Adrenal gland (tissue), 12 donors: Measurements from ENCODE around the gene RETREG3. TPM values are rescaled to one million over a fixed set of nuclear protein-coding genes. Genes with fewer than 3 reads are reported as not detected.
A peak's percentile ranks its signal among the peaks of the same experiment; 100 is the strongest.

Experiments
- DNase-seq, 7 donors: peaks; one replicate each; pipeline ENCODE4 v3.0.0-alpha.2; 2019 to 2020
- H3K27ac ChIP-seq, 5 donors: fragments of 200-600 bp; sonication (generic) in 4 of 5; 1 replicate in 3 of 5; 2 replicates in 2 of 5; pipeline versions ENCODE4 v1.5.1 to v1.8.0; 2016 to 2020; ENCODE audit warnings: mild to moderate bottlenecking in 1 of 5
- H3K27me3 ChIP-seq: fragments of 200-600 bp; 2 replicates; pipeline ENCODE4 v1.8.0; 2021
- H3K36me3 ChIP-seq, 2 donors: fragments of 200-600 bp; replicated peaks in 1 of 2; 1 replicate in 1 of 2; 2 replicates in 1 of 2; pipeline versions ENCODE4 v1.5.1 to v1.8.0; 2018 to 2022
- H3K4me1 ChIP-seq, 2 donors: fragments of 200-600 bp; replicated peaks in 1 of 2; 1 replicate in 1 of 2; 2 replicates in 1 of 2; pipeline versions ENCODE4 v1.5.1 to v1.8.0; 2018 to 2021
- H3K4me3 ChIP-seq, 4 donors: fragments of 200-600 bp; sonication (generic) in 3 of 4; one replicate each; pipeline ENCODE4 v1.5.1; 2016 to 2018
- H3K9me3 ChIP-seq, 3 donors: fragments of 200-600 bp; sonication (generic) in 1 of 3; replicated peaks in 1 of 3; 1 replicate in 2 of 3; 2 replicates in 1 of 3; pipeline versions ENCODE4 v1.5.1 to v1.8.0; 2016 to 2021
- POLR2A ChIP-seq, 2 donors: fragments of 450-650 bp; IDR thresholded peaks; one replicate each; pipeline ENCODE4 v1.6.1; 2017; ENCODE audit warnings: antibody characterized with exemption in 2 of 2, mild to moderate bottlenecking in 2 of 2, moderate library complexity in 1 of 2
- WGBS, 4 donors: extraction: QIAGEN DNeasy Blood & Tissue Kit in 2 of 4; methylation state at CpG; one replicate each; pipeline versions ENCODE4 v1.1.5 to v1.1.7; 2013 to 2017; 5-methylcytosine and 5-hydroxymethylcytosine counted together
- intact Hi-C, 2 donors: fragments of 100-400 bp; cut with DNase I; formaldehyde crosslinking; loops; one replicate each; pipeline versions ENCODE4 v1.14.1 to v1.15.0; 2022 to 2023
- polyA plus RNA-seq, 3 donors: library from polyadenylated mRNA; stranded (reverse); fragments of 200-250 nt in 2 of 3; fragments of 350-450 nt in 1 of 3; fragmentation: Illumina TruSeq in 1 of 3; extraction: RNeasy Lipid Tissue Mini Kit (QIAGEN cat#74804) in 1 of 3; gene quantifications; one replicate each; pipeline ENCODE4 v1.2.3, GENCODE V29; 2013 to 2014
- total RNA-seq, 9 donors: library from RNA; depleted of rRNA in 4 of 9; stranded (reverse); fragments of >200 nt in 4 of 9; fragments of 120-200 nt in 1 of 9; fragmentation: NEBNext Ultra II Directional in 1 of 9; extraction: Animal tissue kit (Norgen Biotek cat#: 25700) in 1 of 9; gene quantifications; one replicate each; pipeline versions ENCODE4 v1.1.0 to v1.2.4, GENCODE V29; 2013 to 2023
- TF ChIP-seq, protein P1 (sequence below), 6 experiments: fragments of 450-650 bp in 4 of 6; fragments of 200-600 bp in 2 of 6; sonication (generic) in 1 of 6; IDR thresholded peaks; 1 replicate in 5 of 6; 2 replicates in 1 of 6; pipeline versions ENCODE4 v1.5.1 to v1.8.0; 2016 to 2021; ENCODE audit warnings: antibody characterized with exemption in 6 of 6, mild to moderate bottlenecking in 2 of 6, moderate library complexity in 1 of 6
- donor health status: healthy with polysubstance abuse.
- donor health status: Bipolar disorder and iron deficiency.
- donor health status: DM: yes; HTN: yes; CAD: no.
- donor health status: DM: no; HTN: no; CAD: no.
- donor health status: DM: no; HTN: no; CAD: no.
- donor health status: DM: yes; HTN: yes; CAD: no.

The RETREG3 gene
- total and polyA plus RNA-seq, 12 donors = 27.1 to 167 (median 72.1) TPM

DNA sequence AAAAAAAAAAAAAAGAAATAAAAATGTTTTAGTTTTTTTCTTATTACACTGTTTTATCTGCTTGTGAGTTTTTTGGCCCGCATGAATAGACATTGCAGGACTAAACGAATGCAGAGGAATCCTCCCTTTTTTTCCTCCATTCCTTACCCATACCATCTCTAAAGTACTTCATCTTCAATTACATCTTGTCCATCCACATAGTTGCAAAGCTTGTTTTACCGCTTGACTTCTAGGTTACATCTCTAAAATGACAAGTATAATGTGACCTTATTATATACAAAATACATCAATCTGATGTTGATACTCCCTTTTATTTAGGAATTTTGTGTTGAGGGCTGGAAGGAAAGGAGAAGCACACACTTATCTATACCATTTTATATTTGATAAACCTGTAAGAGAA lies 12.8 kb downstream of the RETREG3 start:
- Histone ChIP-seq H3K36me3 (peaks cover 0 to 7% of the 10 kb centered on the region in 2 donors), H3K9me3 (no peaks in the 10 kb centered on the region), H3K27ac (no peak overlapping the region), H3K27me3 (no peaks in the 10 kb centered on the region), H3K4me3 (no peak overlapping the region), H3K4me1 (peaks cover 0 to 8% of the 10 kb centered on the region in 2 donors)
- TF ChIP-seq, protein P1, sequence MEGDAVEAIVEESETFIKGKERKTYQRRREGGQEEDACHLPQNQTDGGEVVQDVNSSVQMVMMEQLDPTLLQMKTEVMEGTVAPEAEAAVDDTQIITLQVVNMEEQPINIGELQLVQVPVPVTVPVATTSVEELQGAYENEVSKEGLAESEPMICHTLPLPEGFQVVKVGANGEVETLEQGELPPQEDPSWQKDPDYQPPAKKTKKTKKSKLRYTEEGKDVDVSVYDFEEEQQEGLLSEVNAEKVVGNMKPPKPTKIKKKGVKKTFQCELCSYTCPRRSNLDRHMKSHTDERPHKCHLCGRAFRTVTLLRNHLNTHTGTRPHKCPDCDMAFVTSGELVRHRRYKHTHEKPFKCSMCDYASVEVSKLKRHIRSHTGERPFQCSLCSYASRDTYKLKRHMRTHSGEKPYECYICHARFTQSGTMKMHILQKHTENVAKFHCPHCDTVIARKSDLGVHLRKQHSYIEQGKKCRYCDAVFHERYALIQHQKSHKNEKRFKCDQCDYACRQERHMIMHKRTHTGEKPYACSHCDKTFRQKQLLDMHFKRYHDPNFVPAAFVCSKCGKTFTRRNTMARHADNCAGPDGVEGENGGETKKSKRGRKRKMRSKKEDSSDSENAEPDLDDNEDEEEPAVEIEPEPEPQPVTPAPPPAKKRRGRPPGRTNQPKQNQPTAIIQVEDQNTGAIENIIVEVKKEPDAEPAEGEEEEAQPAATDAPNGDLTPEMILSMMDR (IDR thresholded peaks at IDR 0.05) = no peak
- no peak for TF ChIP-seq POLR2A (IDR thresholded peaks at IDR 0.05)
- WGBS, 4 donors = 82 to 91% (median 84%) methylated on average over 3 of the region's 3 CpGs
- intact Hi-C loops = no loop called here
- DNase-seq = no peak

DNA sequence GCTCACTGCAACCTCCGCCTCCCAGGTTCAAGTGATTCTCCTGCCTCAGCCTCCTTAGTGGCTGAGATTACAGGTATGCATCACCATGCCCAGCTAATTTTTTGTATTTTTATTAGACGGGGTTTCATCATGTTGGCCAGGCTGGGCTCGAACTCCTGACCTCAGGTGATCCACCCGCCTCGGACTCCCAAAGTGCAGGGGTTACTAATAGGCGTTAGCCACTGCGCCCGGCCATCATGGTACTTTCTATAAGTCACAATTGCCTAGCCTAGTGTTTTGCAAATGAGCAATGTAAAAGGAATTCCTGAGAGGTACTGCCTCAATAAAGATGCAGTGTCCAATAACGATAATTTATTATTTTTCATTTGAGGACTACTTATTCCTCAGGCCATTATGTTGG lies 17.8 kb downstream of the RETREG3 start:
- Histone ChIP-seq H3K27me3 (no peaks in the 10 kb centered on the region), H3K4me3 (no peak overlapping the region), H3K36me3 (peaks cover 0 to 55% of the 10 kb centered on the region in 2 donors), H3K27ac (no peak overlapping the region), H3K4me1 (no peaks in the 10 kb centered on the region), H3K9me3 (no peaks in the 10 kb centered on the region)
- peak in 1 of 7 donors; percentile 29 for DNase-seq
- WGBS, 4 donors = 88 to 95% (median 93%) methylated on average over 9 of the region's 9 CpGs
- intact Hi-C loops = no loop called here
- TF ChIP-seq, protein P1 (IDR thresholded peaks at IDR 0.05) = no peak
- TF ChIP-seq POLR2A (IDR thresholded peaks at IDR 0.05) = no peak

DNA sequence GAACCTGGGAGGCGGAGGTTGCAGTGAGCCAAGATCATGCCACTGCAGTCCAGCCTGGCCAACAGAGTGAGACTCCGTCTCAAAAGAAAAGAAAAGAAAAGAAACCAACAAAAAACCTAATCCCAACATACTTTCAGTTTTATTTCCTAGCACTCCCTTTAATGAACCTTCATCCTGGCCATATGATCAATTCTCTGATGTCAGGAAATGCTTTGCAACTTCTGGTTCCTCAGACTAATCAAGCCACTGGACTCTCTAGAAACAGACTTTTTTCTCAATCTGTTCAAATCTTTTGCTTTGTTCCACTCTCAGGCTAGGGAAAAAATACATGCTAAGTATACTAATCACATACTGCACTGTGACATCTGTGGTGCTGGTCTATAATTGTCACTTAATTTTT lies 18.3 kb downstream of the RETREG3 start:
- intact Hi-C loops = no loop called here

DNA sequence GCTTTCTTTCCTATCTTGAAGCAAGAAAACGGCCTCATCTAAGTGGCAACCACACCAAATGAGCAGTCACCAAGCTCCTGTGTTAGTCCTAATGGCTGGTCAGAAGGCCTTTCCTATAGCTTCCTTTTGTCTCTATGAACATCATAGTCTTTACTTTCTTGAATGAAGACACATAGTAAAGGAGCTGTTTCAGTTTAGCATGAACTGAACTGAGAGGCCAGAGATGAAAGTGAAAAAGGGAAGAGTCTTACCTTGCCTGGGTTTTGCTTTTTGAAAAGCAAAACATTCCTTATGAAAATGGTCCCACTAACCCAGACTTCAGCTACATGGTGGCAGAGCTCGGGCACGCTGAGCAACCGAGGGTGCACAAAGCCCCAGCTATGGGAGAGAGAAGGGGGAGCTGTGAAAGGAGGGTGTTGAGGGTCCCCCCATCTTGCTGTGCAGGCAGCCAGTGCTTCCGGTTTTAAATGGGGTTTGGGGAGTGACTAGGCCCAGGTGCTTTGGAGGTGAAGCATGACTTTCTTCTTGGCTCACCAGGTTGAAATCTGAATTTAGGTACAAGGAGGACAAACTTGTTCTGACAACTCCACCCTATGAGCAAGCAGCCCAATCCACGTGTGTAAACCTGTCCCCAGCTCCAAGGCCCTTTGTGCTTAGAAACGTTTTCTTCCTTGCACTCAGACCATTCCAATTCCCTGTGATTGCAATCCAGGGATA lies 22.5 kb downstream of the RETREG3 start:
- no peaks in the 10 kb centered on the region for H3K4me1 ChIP-seq
- intact Hi-C loops = loop anchor here in 1 of 2 donors (10.0 kb wide), 1 partner anchor 88 kb away; the partner anchor contains the start of gene PLEKHH3
- no peaks in the 10 kb centered on the region for H3K9me3 ChIP-seq
- H3K27ac ChIP-seq = no peak overlapping the region
- DNase-seq = peak in 1 of 7 donors; percentile 18
- WGBS, 4 donors = 74 to 81% (median 78%) methylated on average over 7 of the region's 7 CpGs
- TF ChIP-seq, protein P1 (IDR thresholded peaks at IDR 0.05) = no peak
- TF ChIP-seq POLR2A (IDR thresholded peaks at IDR 0.05) = no peak
- H3K4me3 ChIP-seq = no peak overlapping the region
- peaks cover 0 to 99% of the 10 kb centered on the region in 2 donors for H3K36me3 ChIP-seq
- H3K27me3 ChIP-seq = no peaks in the 10 kb centered on the region

More for the DNA sequence above, 18.3 kb downstream of the RETREG3 start:
- no peak for TF ChIP-seq POLR2A (IDR thresholded peaks at IDR 0.05)
- TF ChIP-seq, protein P1 (IDR thresholded peaks at IDR 0.05) = no peak
- Histone ChIP-seq H3K27me3 (no peaks in the 10 kb centered on the region), H3K4me3 (no peak overlapping the region), H3K9me3 (no peaks in the 10 kb centered on the region), H3K27ac (no peak overlapping the region), H3K36me3 (peaks cover 0 to 61% of the 10 kb centered on the region in 2 donors), H3K4me1 (no peaks in the 10 kb centered on the region)
- DNase-seq = no peak
- 73 to 98% (median 93%) methylated on average over 2 of the region's 2 CpGs for WGBS, 4 donors
